GM13976 (cell line): ENCODE results near the gene CCDC27.

Experiments used
- DNase-seq: peaks from one replicate; pipeline ENCODE4 v3.0.0; 2012; ENCODE audit warnings: low spot score
- CTCF ChIP-seq: IDR thresholded peaks from 2 replicates; pipeline ENCODE4 v1.5.1; 2012; ENCODE audit warnings: borderline replicate concordance, mild to moderate bottlenecking; ENCODE audit not compliant: insufficient read depth; ENCODE audit errors: extremely low read depth, missing control alignments, control extremely low read depth
- in situ Hi-C: fragments of 300-500 bp; cut with MboI; formaldehyde crosslinking; loops from one replicate; pipeline ENCODE4 v1.12.0; 2022; ENCODE audit warnings: low sequenced_read_pairs, mixed read lengths, inconsistent platforms; ENCODE audit not compliant: unreplicated experiment

The CCDC27 gene

DNA sequence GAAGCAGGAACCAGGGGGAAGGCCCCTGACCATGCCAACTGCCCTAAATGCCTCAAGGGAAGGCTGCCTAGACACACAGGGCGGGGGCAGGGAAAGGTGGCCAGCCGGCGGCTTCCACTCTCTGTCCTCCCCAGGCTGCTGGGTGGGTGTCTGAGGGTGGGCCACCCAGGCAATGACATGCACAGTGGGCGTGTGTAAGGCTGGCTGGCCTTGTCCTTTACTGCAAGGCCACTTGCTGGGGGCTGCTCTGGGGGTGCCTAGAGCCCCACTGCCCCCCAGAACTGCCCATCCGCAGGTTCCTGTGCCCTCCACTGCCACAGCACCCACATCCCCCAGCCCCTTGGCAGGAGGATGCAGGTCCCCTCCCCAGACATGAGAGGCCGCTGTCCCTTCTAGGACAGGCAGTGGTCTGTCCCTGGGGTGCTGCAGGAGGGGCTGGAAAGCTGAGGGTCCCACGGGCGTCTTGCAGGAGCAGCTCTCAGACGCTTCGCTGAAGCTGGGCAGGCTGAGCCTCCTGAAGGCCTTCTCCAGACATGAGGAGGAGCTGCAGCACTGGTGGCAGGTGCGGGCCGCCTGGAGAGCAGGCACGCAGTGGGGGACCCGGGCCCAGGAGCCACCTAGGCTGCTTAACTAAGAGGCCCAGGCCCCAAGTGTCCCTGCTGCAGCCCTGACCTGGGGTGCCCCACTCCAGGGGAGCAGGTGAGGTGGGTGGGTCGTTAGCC, 10.1 kb downstream of the CCDC27 start:
- in situ Hi-C loops = no loop called here
- no peak for DNase-seq
- no peak for TF ChIP-seq CTCF

GRCh38 chr1:3762873-3763228, 10.6 kb downstream of the CCDC27 start:
- no peak for DNase-seq
- in situ Hi-C loops = no loop called here
- TF ChIP-seq CTCF = no peak

DNA sequence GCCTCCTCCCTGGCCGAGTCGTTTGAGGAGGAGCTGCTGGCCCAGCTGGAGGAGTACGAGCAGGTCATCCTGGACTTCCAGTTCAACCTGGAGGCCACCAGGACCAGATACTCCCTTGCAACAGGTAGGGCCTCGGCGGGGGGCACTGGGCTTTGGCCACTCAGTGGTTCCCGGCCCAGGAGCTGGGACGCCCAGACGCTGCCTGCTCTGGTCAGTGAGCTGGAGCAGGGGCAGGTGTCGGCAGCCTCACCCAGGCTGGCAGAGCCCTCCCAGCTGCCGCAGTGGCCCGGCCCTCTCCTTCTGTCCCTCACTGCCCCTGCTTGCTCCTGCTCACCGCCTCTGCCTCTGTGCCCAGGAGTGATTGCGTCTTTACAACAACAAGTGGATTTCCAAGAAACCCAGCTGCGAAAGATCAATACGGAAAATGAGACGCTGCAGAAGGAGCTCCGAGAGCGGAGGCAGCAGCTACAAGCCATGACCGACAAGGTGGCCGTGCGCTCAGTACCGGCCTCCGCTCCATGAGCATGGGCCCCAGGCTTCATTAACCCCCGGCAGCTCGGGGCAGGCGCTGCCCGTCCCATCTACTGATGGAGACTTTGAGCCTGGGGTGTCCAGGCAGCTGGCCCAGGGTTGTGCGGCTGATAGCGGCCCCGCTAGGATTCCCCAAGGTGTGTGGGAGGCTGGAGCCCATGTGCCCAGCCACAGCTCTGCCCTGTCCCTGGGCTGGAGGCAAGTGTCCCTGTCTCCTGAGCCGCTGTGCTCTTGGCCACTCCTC, 11.3 kb downstream of the CCDC27 start:
- in situ Hi-C loops = no loop called here
- no peak for TF ChIP-seq CTCF
- DNase-seq = no peak

- in situ Hi-C loops = no loop called here
- DNase-seq = no peak
- no peak for TF ChIP-seq CTCF
Observed at GRCh38 chr1:3767328-3767925, 15.2 kb downstream of the CCDC27 start.

DNA sequence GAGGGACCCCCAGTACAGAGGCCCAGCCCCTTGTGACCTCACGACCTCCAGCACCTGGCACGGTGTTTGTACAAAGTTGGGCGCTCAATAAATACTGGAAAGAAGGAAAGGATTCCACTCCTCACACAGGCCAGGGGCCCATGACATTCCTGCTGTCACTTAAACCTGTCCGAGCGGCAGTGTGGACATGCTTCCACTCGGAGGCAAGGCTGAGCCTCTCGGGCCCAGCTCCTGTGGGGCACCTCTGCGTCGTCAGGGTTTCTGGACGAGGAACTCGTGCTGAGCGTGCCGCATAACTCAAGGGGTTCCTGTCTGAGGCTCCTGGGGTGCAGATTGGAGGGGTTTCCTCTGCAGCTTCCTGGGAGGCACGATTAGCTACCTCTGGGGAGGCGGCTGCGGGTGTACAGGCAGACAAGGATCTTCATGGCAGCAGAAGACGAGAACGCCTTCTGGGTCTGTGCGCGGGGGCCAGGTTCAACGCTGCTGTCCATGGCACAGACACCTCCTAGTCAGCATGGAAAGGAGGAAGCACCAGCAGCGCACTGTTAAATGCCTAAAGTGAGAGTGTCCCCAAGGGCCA, 16.7 kb downstream of the CCDC27 start:
- no peak for TF ChIP-seq CTCF
- in situ Hi-C loops = no loop called here
- DNase-seq = no peak

DNA sequence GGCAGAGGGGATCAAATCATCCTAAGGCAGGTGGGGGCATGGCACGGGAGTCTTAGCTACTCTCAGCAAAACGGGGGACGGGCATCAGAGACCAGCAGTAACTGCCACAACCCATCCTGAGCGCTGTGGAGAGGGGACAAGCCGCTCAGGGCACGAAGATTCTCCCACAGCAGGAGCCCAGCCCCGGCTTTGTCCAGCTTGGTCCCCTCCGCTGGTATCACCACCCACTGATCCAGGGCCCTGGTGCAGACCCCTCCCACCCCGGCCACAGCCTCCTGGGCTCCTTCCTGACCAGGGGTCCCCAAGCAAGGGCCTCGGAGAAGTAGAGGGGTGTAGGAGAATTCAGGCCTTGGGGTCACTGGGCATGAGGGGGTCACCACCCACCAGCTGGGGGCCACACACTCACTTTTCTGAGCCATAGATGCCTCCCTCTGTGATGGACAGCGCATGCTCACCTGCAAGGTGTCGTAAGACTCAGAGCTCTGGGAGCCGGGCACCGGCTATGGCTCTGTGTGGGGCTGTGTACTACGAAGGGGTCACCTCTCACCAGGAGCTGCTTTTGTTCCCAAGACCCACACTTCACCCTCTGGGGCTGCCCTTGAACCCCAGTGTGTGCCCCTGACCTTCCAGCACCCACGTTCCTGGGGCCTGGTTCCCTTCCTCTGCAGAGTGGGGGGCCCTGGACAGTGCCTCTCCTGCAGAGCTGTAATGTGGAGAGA, 18.0 kb downstream of the CCDC27 start:
- in situ Hi-C loops = no loop called here
- no peak for DNase-seq
- TF ChIP-seq CTCF = no peak
